Measurements from ENCODE around the gene MGST2. TPM values are rescaled to one million over a fixed set of nuclear protein-coding genes. Genes with fewer than 3 reads are reported as not detected.

The MGST2 gene
- total and polyA plus RNA-seq, 2 experiments from 2014 or later, result 82.4 to 97.9 TPM

- H3K9me2 ChIP-seq (replicated peaks; ENCODE audit: insufficient read depth), result no peaks in the 10 kb centered on the region
- H3K27ac ChIP-seq, result no peak overlapping the region
- H3K4me1 ChIP-seq (ENCODE audit: insufficient read depth), result peaks cover 1% of the 10 kb centered on the region
- H2AFZ ChIP-seq, result no peak overlapping the region
- H3K4me3 ChIP-seq, result no peak overlapping the region
- H3K9me3 ChIP-seq (ENCODE audit: low read depth), result no peaks in the 10 kb centered on the region
- 59% methylated on average over 4 of the region's 4 CpGs for WGBS (ENCODE audit: low lambda C conversion rate, missing lambda C conversion rate)
- no peak for DNase-seq (ENCODE audit: low spot score)
- no peaks in the 10 kb centered on the region for H3K36me3 ChIP-seq (replicated peaks; ENCODE audit: insufficient read depth, low read depth)
- no peaks in the 10 kb centered on the region for H3K79me2 ChIP-seq
- H4K20me1 ChIP-seq (ENCODE audit: insufficient read depth, poor library complexity, severe bottlenecking), result no peaks in the 10 kb centered on the region
- no peaks in the 10 kb centered on the region for H3K27me3 ChIP-seq
- TF ChIP-seq EZH2 (IDR thresholded peaks at IDR 0.05; ENCODE audit: borderline replicate concordance), result no peak
- TF ChIP-seq CTCF (IDR thresholded peaks at IDR 0.05; ENCODE audit: poor library complexity), result no peak
- no peak overlapping the region for H3K4me2 ChIP-seq
Observed at GRCh38 chr4:139622901-139623381, 42.7 kb upstream of the MGST2 start.

GRCh38 chr4:139624441-139625092 is 41.1 kb upstream of the MGST2 start:
- no peak for DNase-seq (ENCODE audit: low spot score)
- no peaks in the 10 kb centered on the region for H3K79me2 ChIP-seq
- WGBS (ENCODE audit: low lambda C conversion rate, missing lambda C conversion rate), result 46% methylated on average over 3 of the region's 3 CpGs
- H4K20me1 ChIP-seq (ENCODE audit: insufficient read depth, poor library complexity, severe bottlenecking), result no peaks in the 10 kb centered on the region
- H3K9me2 ChIP-seq (replicated peaks; ENCODE audit: insufficient read depth), result no peaks in the 10 kb centered on the region
- H3K4me3 ChIP-seq, result no peak overlapping the region
- no peak overlapping the region for H3K4me2 ChIP-seq
- no peak overlapping the region for H3K27ac ChIP-seq
- no peaks in the 10 kb centered on the region for H3K9me3 ChIP-seq (ENCODE audit: low read depth)
- H3K36me3 ChIP-seq (replicated peaks; ENCODE audit: insufficient read depth, low read depth), result no peaks in the 10 kb centered on the region
- TF ChIP-seq EZH2 (IDR thresholded peaks at IDR 0.05; ENCODE audit: borderline replicate concordance) (no peak), CTCF (IDR thresholded peaks at IDR 0.05; ENCODE audit: poor library complexity) (no peak), EZH2phosphoT487 (IDR thresholded peaks at IDR 0.05; ENCODE audit: low read depth, severe bottlenecking, unreplicated experiment) (no peak)
- H3K4me1 ChIP-seq (ENCODE audit: insufficient read depth), result peaks cover 8% of the 10 kb centered on the region
- H2AFZ ChIP-seq, result no peak overlapping the region
- H3K27me3 ChIP-seq, result no peaks in the 10 kb centered on the region

- DNase-seq (ENCODE audit: low spot score), result no peak
- Histone ChIP-seq H3K36me3 (replicated peaks; ENCODE audit: insufficient read depth, low read depth) (no peaks in the 10 kb centered on the region), H3K4me1 (ENCODE audit: insufficient read depth) (peaks cover 8% of the 10 kb centered on the region), H3K27me3 (no peaks in the 10 kb centered on the region), H3K4me3 (no peak overlapping the region), H2AFZ (no peak overlapping the region), H3K9me2 (replicated peaks; ENCODE audit: insufficient read depth) (no peaks in the 10 kb centered on the region), H3K27ac (no peak overlapping the region), H3K9me3 (ENCODE audit: low read depth) (no peaks in the 10 kb centered on the region), H3K79me2 (no peaks in the 10 kb centered on the region), H3K4me2 (no peak overlapping the region), H4K20me1 (ENCODE audit: insufficient read depth, poor library complexity, severe bottlenecking) (no peaks in the 10 kb centered on the region)
- TF ChIP-seq EZH2phosphoT487 (IDR thresholded peaks at IDR 0.05; ENCODE audit: low read depth, severe bottlenecking, unreplicated experiment) (no peak), CTCF (IDR thresholded peaks at IDR 0.05; ENCODE audit: poor library complexity) (no peak)
- 56% methylated on average over 3 of the region's 3 CpGs for WGBS (ENCODE audit: low lambda C conversion rate, missing lambda C conversion rate)
Observed at GRCh38 chr4:139625093-139625455, 40.5 kb upstream of the MGST2 start.

Data from hepatocyte (in vitro differentiated cells).